ENCODE measurements around the gene NUDT4. TPM values are rescaled to one million over a fixed set of nuclear protein-coding genes. Genes with fewer than 3 reads are reported as not detected.

The NUDT4 gene
- total and polyA plus RNA-seq, 10 of the 15 experiments (the other 5 are each of a cell fraction or from before 2014, with no cell fraction given), result 26.6 to 91.6 (median 63.1) TPM

- 0 out of 2 replicates have a peak, but pooled peaks have one; percentile 7 for TF ChIP-seq ZBTB11 (CRISPR knock-in tag; IDR thresholded peaks at IDR 0.05)
- peak; percentile 74 for TF ChIP-seq NR2C1 (IDR thresholded peaks at IDR 0.05)
- TF ChIP-seq, protein P1, sequence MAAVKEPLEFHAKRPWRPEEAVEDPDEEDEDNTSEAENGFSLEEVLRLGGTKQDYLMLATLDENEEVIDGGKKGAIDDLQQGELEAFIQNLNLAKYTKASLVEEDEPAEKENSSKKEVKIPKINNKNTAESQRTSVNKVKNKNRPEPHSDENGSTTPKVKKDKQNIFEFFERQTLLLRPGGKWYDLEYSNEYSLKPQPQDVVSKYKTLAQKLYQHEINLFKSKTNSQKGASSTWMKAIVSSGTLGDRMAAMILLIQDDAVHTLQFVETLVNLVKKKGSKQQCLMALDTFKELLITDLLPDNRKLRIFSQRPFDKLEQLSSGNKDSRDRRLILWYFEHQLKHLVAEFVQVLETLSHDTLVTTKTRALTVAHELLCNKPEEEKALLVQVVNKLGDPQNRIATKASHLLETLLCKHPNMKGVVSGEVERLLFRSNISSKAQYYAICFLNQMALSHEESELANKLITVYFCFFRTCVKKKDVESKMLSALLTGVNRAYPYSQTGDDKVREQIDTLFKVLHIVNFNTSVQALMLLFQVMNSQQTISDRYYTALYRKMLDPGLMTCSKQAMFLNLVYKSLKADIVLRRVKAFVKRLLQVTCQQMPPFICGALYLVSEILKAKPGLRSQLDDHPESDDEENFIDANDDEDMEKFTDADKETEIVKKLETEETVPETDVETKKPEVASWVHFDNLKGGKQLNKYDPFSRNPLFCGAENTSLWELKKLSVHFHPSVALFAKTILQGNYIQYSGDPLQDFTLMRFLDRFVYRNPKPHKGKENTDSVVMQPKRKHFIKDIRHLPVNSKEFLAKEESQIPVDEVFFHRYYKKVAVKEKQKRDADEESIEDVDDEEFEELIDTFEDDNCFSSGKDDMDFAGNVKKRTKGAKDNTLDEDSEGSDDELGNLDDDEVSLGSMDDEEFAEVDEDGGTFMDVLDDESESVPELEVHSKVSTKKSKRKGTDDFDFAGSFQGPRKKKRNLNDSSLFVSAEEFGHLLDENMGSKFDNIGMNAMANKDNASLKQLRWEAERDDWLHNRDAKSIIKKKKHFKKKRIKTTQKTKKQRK (IDR thresholded peaks at IDR 0.05; ENCODE audit: low read depth, low read length), result no peak
- peak; percentile 47; the same call in 1 of the 2 replicates for TF ChIP-seq BRCA1 (IDR thresholded peaks at IDR 0.05; ENCODE audit: low read depth, low read length)
- TF ChIP-seq TAF1 (IDR thresholded peaks at IDR 0.05; ENCODE audit: borderline replicate concordance, low read depth, low read length), result peak; percentile 77; the same call in 1 of the 2 replicates
- no peak for TF ChIP-seq EZH2 (IDR thresholded peaks at IDR 0.05; ENCODE audit: borderline replicate concordance, control insufficient read depth, low read depth, low read length)
- no peak for TF ChIP-seq PBX3 (IDR thresholded peaks at IDR 0.05; ENCODE audit: insufficient replicate concordance, low read depth, low read length)
- no peak for TF ChIP-seq KDM1A (IDR thresholded peaks at IDR 0.05; ENCODE audit: borderline replicate concordance)
- no peak; the same call in 1 of the 2 replicates for TF ChIP-seq RB1 (IDR thresholded peaks at IDR 0.05; ENCODE audit: borderline replicate concordance)
- TF ChIP-seq SIX5 (IDR thresholded peaks at IDR 0.05; ENCODE audit: low read depth, low read length, severe bottlenecking), result peak; percentile 81
- no peak for TF ChIP-seq RBBP5 (conservative IDR thresholded peaks at IDR 0.05)
- TF ChIP-seq, protein P2, sequence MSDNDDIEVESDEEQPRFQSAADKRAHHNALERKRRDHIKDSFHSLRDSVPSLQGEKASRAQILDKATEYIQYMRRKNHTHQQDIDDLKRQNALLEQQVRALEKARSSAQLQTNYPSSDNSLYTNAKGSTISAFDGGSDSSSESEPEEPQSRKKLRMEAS (IDR thresholded peaks at IDR 0.05; ENCODE audit: low read depth, low read length), result peak; percentile 35
- TF ChIP-seq, protein P3, sequence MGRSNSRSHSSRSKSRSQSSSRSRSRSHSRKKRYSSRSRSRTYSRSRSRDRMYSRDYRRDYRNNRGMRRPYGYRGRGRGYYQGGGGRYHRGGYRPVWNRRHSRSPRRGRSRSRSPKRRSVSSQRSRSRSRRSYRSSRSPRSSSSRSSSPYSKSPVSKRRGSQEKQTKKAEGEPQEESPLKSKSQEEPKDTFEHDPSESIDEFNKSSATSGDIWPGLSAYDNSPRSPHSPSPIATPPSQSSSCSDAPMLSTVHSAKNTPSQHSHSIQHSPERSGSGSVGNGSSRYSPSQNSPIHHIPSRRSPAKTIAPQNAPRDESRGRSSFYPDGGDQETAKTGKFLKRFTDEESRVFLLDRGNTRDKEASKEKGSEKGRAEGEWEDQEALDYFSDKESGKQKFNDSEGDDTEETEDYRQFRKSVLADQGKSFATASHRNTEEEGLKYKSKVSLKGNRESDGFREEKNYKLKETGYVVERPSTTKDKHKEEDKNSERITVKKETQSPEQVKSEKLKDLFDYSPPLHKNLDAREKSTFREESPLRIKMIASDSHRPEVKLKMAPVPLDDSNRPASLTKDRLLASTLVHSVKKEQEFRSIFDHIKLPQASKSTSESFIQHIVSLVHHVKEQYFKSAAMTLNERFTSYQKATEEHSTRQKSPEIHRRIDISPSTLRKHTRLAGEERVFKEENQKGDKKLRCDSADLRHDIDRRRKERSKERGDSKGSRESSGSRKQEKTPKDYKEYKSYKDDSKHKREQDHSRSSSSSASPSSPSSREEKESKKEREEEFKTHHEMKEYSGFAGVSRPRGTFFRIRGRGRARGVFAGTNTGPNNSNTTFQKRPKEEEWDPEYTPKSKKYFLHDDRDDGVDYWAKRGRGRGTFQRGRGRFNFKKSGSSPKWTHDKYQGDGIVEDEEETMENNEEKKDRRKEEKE (IDR thresholded peaks at IDR 0.05), result no peak
- peak; percentile 79 for TF ChIP-seq POLR2AphosphoS5 (IDR thresholded peaks at IDR 0.05; ENCODE audit: low read length)
- TF ChIP-seq PML (IDR thresholded peaks at IDR 0.05; ENCODE audit: low read length), result peak; percentile 42; the same call in 1 of the 2 replicates
- TF ChIP-seq CREB1 (IDR thresholded peaks at IDR 0.05; ENCODE audit: low read depth), result peak; percentile 89
- TF ChIP-seq ZBED1 (IDR thresholded peaks at IDR 0.05; ENCODE audit: borderline replicate concordance), result no peak
- no peak for TF ChIP-seq SP1 (IDR thresholded peaks at IDR 0.05; ENCODE audit: low read depth, low read length)
- peak; percentile 27 for TF ChIP-seq CBFB (IDR thresholded peaks at IDR 0.05; ENCODE audit: low read depth)
These were observed 64.1 kb downstream of the NUDT4 start, which contains the start of gene UBE2N (continued) for GRCh38 chr12:93441617-93442410.

All from GM12878 (cell line).